CD4-positive, alpha-beta T cell (primary cell): ENCODE data around the gene HJURP. TPM values are rescaled to one million over a fixed set of nuclear protein-coding genes. Genes with fewer than 3 reads are reported as not detected.

Source experiments
- ATAC-seq: fragments of 200-7000 bp; cut with Tn5 transposase; one replicate; pipeline ENCODE4 v1.10.0; 2022; ENCODE audit warnings: mild to moderate bottlenecking; ENCODE audit not compliant: poor library complexity
- CTCF ChIA-PET: fragments of 350-600 bp; sonication (Branson Sonifier 250); formaldehyde crosslinking; loops from one replicate; lab custom pipeline; 2021; ENCODE audit warnings: antibody characterized with exemption, inconsistent platforms; lab: Charles Lee
- POLR2A ChIA-PET: fragments of 350-600 bp; sonication (Branson Sonifier 250); formaldehyde crosslinking; loops from one replicate; lab custom pipeline; 2021; ENCODE audit warnings: antibody characterized with exemption, inconsistent platforms; lab: Charles Lee
- DNase-seq, 14 experiments: peaks; one replicate each; pipeline ENCODE4 v3.0.0-alpha.2; 2013 to 2020; ENCODE audit warnings: mixed read lengths in 2 of 14
- H3K27ac ChIP-seq, 2 donors: one replicate each; pipeline versions ENCODE4 v1.5.1 to v1.7.0; 2013; ENCODE audit warnings: low read length in 2 of 2, low read depth in 1 of 2, mild to moderate bottlenecking in 1 of 2
- H3K27me3 ChIP-seq, 2 experiments: 1 replicate in 1 of 2; 2 replicates in 1 of 2; pipeline versions ENCODE4 v1.6.1 to v1.7.0; 2013; ENCODE audit warnings: low read length in 2 of 2, control low read depth in 1 of 2, mild to moderate bottlenecking in 1 of 2, moderate library complexity in 1 of 2; ENCODE audit not compliant: insufficient read depth in 2 of 2, control insufficient read depth in 1 of 2
- H3K36me3 ChIP-seq: one replicate; pipeline ENCODE4 v1.6.1; 2013; ENCODE audit warnings: low read length, control low read depth; ENCODE audit not compliant: insufficient read depth
- H3K4me1 ChIP-seq: one replicate; pipeline ENCODE4 v1.6.1; 2013; ENCODE audit warnings: low read length, control low read depth; ENCODE audit not compliant: insufficient read depth
- H3K4me3 ChIP-seq: one replicate; pipeline ENCODE4 v1.5.1; 2013; ENCODE audit warnings: mild to moderate bottlenecking, low read length, moderate library complexity
- H3K9me3 ChIP-seq, 2 experiments: 1 replicate in 1 of 2; 2 replicates in 1 of 2; pipeline versions ENCODE4 v1.6.1 to v1.7.0; 2013; ENCODE audit warnings: low read length in 2 of 2, mild to moderate bottlenecking in 2 of 2, control low read depth in 1 of 2, moderate library complexity in 1 of 2; ENCODE audit not compliant: control insufficient read depth in 1 of 2, insufficient read depth in 1 of 2
- H3K27ac Mint-ChIP-seq: one replicate; pipeline ENCODE4 v1.8.0; 2020; ENCODE audit warnings: mixed read lengths
- H3K27me3 Mint-ChIP-seq: one replicate; pipeline ENCODE4 v1.8.0; 2021; ENCODE audit warnings: mixed read lengths
- H3K36me3 Mint-ChIP-seq: one replicate; pipeline ENCODE4 v1.8.0; 2021; ENCODE audit warnings: low read depth, mixed read lengths
- H3K4me1 Mint-ChIP-seq: one replicate; pipeline ENCODE4 v1.8.0; 2021; ENCODE audit warnings: low read depth, mixed read lengths
- H3K4me3 Mint-ChIP-seq: one replicate; pipeline ENCODE4 v1.8.0; 2020; ENCODE audit warnings: mild to moderate bottlenecking, mixed read lengths
- H3K9me3 Mint-ChIP-seq: one replicate; pipeline ENCODE4 v1.8.0; 2020; ENCODE audit warnings: mixed read lengths
- intact Hi-C, 2 experiments: fragments of 100-400 bp; cut with DNase I in 1 of 2; cut with micrococcal nuclease in 1 of 2; formaldehyde crosslinking; loops; one replicate each; pipeline versions ENCODE4 v1.15.1 to v1.9.0; 2023 to 2025; cut with DNase I, micrococcal nuclease
- total RNA-seq, 174 experiments: library from RNA in 2 of 174; stranded (reverse) in 2 of 174; gene quantifications; one replicate each; pipeline ENCODE4 v1.2.3 and lab custom pipeline; 2021 to 2026
- TF ChIP-seq, protein P1 (sequence below): fragments of 200-600 bp; IDR thresholded peaks from one replicate; pipeline ENCODE4 v1.8.0; 2022; ENCODE audit warnings: antibody characterized with exemption, mild to moderate bottlenecking

Gene HJURP
- total RNA-seq, 2 experiments from 2014 or later: 0.22 to 0.25 TPM

DNA sequence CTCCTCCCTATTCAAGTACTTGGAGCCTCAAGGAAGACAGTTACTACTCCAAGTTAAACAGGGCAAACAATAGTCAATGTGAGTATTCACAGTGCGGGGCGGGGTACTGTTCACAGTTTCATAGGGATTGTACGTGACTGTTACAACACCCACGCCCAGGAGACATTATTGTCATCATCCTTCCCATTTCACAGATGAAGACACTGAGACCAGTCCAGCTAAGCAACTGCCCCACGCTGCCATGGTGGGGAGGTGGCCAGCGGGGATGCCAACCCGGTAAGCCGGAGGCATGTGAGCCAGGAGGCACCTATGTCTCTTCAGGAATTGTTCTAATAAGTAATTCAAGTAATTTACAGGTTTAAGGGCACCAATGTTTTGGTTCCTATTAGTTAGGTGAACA is 982 bp downstream of the HJURP start:
- ChIA-PET CTCF (no interaction called here), POLR2A (no interaction called here)
- Mint-ChIP-seq H3K4me3 (peak overlapping the region; percentile 75), H3K36me3 (no peaks in the 10 kb centered on the region), H3K4me1 (peaks cover 32% of the 10 kb centered on the region), H3K9me3 (no peaks in the 10 kb centered on the region), H3K27ac (no peak overlapping the region), H3K27me3 (peaks cover 16% of the 10 kb centered on the region)
- no peak overlapping the region for H3K27ac ChIP-seq
- H3K9me3 ChIP-seq: no peaks in the 10 kb centered on the region
- no peaks in the 10 kb centered on the region for H3K36me3 ChIP-seq
- TF ChIP-seq, protein P1, sequence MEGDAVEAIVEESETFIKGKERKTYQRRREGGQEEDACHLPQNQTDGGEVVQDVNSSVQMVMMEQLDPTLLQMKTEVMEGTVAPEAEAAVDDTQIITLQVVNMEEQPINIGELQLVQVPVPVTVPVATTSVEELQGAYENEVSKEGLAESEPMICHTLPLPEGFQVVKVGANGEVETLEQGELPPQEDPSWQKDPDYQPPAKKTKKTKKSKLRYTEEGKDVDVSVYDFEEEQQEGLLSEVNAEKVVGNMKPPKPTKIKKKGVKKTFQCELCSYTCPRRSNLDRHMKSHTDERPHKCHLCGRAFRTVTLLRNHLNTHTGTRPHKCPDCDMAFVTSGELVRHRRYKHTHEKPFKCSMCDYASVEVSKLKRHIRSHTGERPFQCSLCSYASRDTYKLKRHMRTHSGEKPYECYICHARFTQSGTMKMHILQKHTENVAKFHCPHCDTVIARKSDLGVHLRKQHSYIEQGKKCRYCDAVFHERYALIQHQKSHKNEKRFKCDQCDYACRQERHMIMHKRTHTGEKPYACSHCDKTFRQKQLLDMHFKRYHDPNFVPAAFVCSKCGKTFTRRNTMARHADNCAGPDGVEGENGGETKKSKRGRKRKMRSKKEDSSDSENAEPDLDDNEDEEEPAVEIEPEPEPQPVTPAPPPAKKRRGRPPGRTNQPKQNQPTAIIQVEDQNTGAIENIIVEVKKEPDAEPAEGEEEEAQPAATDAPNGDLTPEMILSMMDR: no peak
- ATAC-seq (no peak), DNase-seq (no peak)
- H3K4me3 ChIP-seq: peak overlapping the region; percentile 83
- peaks cover 4 to 9% of the 10 kb centered on the region in 2 experiments for H3K27me3 ChIP-seq
- intact Hi-C loops: loop anchor here in 1 of 2 experiments (5.0 to 10.0 kb wide), 2 partner anchors 579 to 1156 kb away; partner anchors contain the start of gene GIGYF2
- peaks cover 21% of the 10 kb centered on the region for H3K4me1 ChIP-seq

DNA sequence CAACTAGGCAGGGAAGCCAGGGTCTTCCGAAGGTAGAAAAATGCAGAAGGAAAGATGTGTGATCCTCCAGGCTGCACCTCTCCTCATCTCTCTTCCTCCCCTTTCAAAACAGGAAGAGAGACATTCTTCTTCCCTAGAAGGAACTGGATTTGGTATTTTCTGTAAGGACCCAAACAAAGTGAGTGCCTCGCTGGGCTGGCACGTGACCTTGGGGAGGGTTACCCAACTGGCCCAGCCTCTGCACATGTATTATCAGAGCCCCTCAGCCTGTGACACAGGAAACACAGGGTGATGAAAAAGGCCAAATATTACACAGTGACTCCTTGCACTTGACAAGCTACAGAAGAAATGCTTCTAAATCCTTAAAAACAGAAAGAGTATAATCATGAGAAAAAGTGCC is 2.3 kb downstream of the HJURP start:
- peaks cover 24% of the 10 kb centered on the region for H3K4me1 Mint-ChIP-seq
- peak overlapping the region; percentile 26 for H3K4me3 Mint-ChIP-seq
- intact Hi-C loops: loop anchor here in 1 of 2 experiments (5.0 to 10.0 kb wide), 2 partner anchors 577 to 1155 kb away; partner anchors contain the start of gene GIGYF2
- H3K27me3 Mint-ChIP-seq: peaks cover 16% of the 10 kb centered on the region
- TF ChIP-seq, protein P1: no peak
- no peaks in the 10 kb centered on the region for H3K36me3 Mint-ChIP-seq
- H3K27me3 ChIP-seq: peaks cover 4 to 9% of the 10 kb centered on the region in 2 experiments
- DNase-seq: no peak
- peaks cover 14% of the 10 kb centered on the region for H3K4me1 ChIP-seq
- no peak for ATAC-seq
- no peaks in the 10 kb centered on the region for H3K36me3 ChIP-seq
- no peak overlapping the region for H3K27ac Mint-ChIP-seq
- ChIA-PET CTCF (interaction anchor here (1.4 kb wide), 1 partner anchor 15 kb away, joined by 3 read pairs; no protein-coding TSS in a partner anchor), POLR2A (no interaction called here)
- H3K9me3 Mint-ChIP-seq: no peaks in the 10 kb centered on the region
- no peaks in the 10 kb centered on the region for H3K9me3 ChIP-seq
- no peak overlapping the region for H3K4me3 ChIP-seq
- H3K27ac ChIP-seq: no peak overlapping the region

DNA sequence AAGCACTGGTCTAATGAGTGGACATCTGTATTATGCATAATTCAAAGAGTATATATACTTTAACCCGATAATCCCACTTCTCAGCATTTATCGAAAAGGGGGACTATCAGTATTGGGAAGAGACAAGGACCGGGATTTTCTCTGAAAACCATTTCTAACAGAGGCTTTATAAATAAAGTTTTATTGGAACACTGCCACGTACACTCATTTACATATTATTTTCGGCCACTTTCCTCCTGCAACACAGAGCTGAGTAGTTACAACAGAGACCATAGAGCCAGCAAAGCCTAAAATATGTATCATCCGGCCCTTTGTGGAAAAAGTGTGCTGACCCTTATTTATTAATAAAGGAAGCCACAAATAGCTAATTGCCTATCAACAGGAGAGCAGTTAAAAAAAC is 3.2 kb downstream of the HJURP start:
- TF ChIP-seq, protein P1: no peak
- POLR2A ChIA-PET: no interaction called here
- intact Hi-C loops: loop anchor here in 1 of 2 experiments (5.0 to 10.0 kb wide), 2 partner anchors 576 to 1154 kb away; partner anchors contain the start of gene GIGYF2

More for the DNA sequence above, 3.2 kb downstream of the HJURP start:
- no peaks in the 10 kb centered on the region for H3K9me3 Mint-ChIP-seq
- H3K4me1 Mint-ChIP-seq: peaks cover 24% of the 10 kb centered on the region
- H3K27me3 Mint-ChIP-seq: peaks cover 16% of the 10 kb centered on the region
- Histone ChIP-seq H3K4me1 (peaks cover 14% of the 10 kb centered on the region), H3K36me3 (no peaks in the 10 kb centered on the region), H3K27me3 (peaks cover 4 to 9% of the 10 kb centered on the region in 2 experiments), H3K9me3 (no peaks in the 10 kb centered on the region), H3K4me3 (no peak overlapping the region), H3K27ac (no peak overlapping the region)
- DNase-seq (no peak), ATAC-seq (no peak)
- H3K4me3 Mint-ChIP-seq: no peak overlapping the region
- CTCF ChIA-PET: interaction anchor here (1.4 kb wide), 1 partner anchor 14 kb away, joined by 3 read pairs; no protein-coding TSS in a partner anchor
- H3K36me3 Mint-ChIP-seq: no peaks in the 10 kb centered on the region
- H3K27ac Mint-ChIP-seq: no peak overlapping the region
